ENCODE measurements around the gene GGN.
"Not testable (repeated sequence)": the region's sequence is repeated elsewhere in the genome, so short reads cannot be mapped to it uniquely, and the experiment has no call there.

GGN gene

GRCh38 chr19:38412491-38412890 lies 24.7 kb upstream of the GGN start:
- DNase-seq (ENCODE audit: extremely low read depth in 1 of 2, low read depth in 1 of 2), result no peak

- not testable (repeated sequence) for DNase-seq (ENCODE audit: extremely low read depth in 1 of 2, low read depth in 1 of 2)
Observed at GRCh38 chr19:38411898-38412297, 24.1 kb upstream of the GGN start.

GRCh38 chr19:38411041-38411712 lies 23.3 kb upstream of the GGN start:
- no peak for DNase-seq (ENCODE audit: extremely low read depth in 1 of 2, low read depth in 1 of 2)

- DNase-seq (ENCODE audit: extremely low read depth in 1 of 2, low read depth in 1 of 2), result not testable (repeated sequence)
Observed at GRCh38 chr19:38410407-38410806, 22.6 kb upstream of the GGN start.

GRCh38 chr19:38409631-38410133 lies 21.8 kb upstream of the GGN start:
- DNase-seq (ENCODE audit: extremely low read depth in 1 of 2, low read depth in 1 of 2), result no peak

- DNase-seq (ENCODE audit: extremely low read depth in 1 of 2, low read depth in 1 of 2), result no peak
Observed at GRCh38 chr19:38405276-38405675, 17.4 kb upstream of the GGN start.

GRCh38 chr19:38404858-38405257 lies 17.0 kb upstream of the GGN start:
- DNase-seq (ENCODE audit: extremely low read depth in 1 of 2, low read depth in 1 of 2), result no peak

- DNase-seq (ENCODE audit: extremely low read depth in 1 of 2, low read depth in 1 of 2), result peak; percentile 94 to 96
Observed at GRCh38 chr19:38402967-38403674, 15.3 kb upstream of the GGN start, which contains the start of gene FAM98C. Gene FAM98C (plus strand): TSS chr19:38403093. CDS start chr19:38403154, 61 bp downstream.

- DNase-seq (ENCODE audit: extremely low read depth in 1 of 2, low read depth in 1 of 2), result no peak
Observed at GRCh38 chr19:38402623-38402966, 14.8 kb upstream of the GGN start.

- no peak for DNase-seq (ENCODE audit: extremely low read depth in 1 of 2, low read depth in 1 of 2)
Observed at GRCh38 chr19:38401148-38401547, 13.3 kb upstream of the GGN start.

- DNase-seq (ENCODE audit: extremely low read depth in 1 of 2, low read depth in 1 of 2), result no peak
Observed at GRCh38 chr19:38400361-38400760, 12.5 kb upstream of the GGN start.

- no peak for DNase-seq (ENCODE audit: extremely low read depth in 1 of 2, low read depth in 1 of 2)
Observed at GRCh38 chr19:38399537-38399936, 11.7 kb upstream of the GGN start.

- no peak for DNase-seq (ENCODE audit: extremely low read depth in 1 of 2, low read depth in 1 of 2)
Observed at GRCh38 chr19:38399081-38399480, 11.2 kb upstream of the GGN start.

GRCh38 chr19:38395381-38396114 lies 7.7 kb upstream of the GGN start:
- DNase-seq (ENCODE audit: extremely low read depth in 1 of 2, low read depth in 1 of 2), result no peak

GRCh38 chr19:38394488-38394887 lies 6.7 kb upstream of the GGN start:
- DNase-seq (ENCODE audit: extremely low read depth in 1 of 2, low read depth in 1 of 2), result peak in 1 of 2 donors; percentile 33

GRCh38 chr19:38392707-38393308 lies 5.0 kb upstream of the GGN start:
- DNase-seq (ENCODE audit: extremely low read depth in 1 of 2, low read depth in 1 of 2), result no peak

- DNase-seq (ENCODE audit: extremely low read depth in 1 of 2, low read depth in 1 of 2), result no peak
Observed at GRCh38 chr19:38391911-38392464, 4.2 kb upstream of the GGN start.

- DNase-seq (ENCODE audit: extremely low read depth in 1 of 2, low read depth in 1 of 2), result no peak
Observed at GRCh38 chr19:38389957-38390924, 2.4 kb upstream of the GGN start.

GRCh38 chr19:38389101-38389925 lies 1.5 kb upstream of the GGN start:
- no peak for DNase-seq (ENCODE audit: extremely low read depth in 1 of 2, low read depth in 1 of 2)

Measured in activated CD8-positive, alpha-beta memory T cell treated with anti-CD3 and anti-CD28 coated beads for 1 hour (primary cell).